Parathyroid adenoma (tissue), 2 donors: ENCODE results near the gene OR5AR1.

Experiments
- H2AFZ ChIP-seq: fragments of 300-600 bp; sonication (generic); one replicate; pipeline ENCODE4 v1.7.0; 2017; ENCODE audit warnings: antibody characterized with exemption, mild to moderate bottlenecking
- H3K27ac ChIP-seq: fragments of 300-600 bp; sonication (generic); one replicate; pipeline ENCODE4 v1.7.0; 2017
- H3K27me3 ChIP-seq: fragments of 300-600 bp; sonication (generic); one replicate; pipeline ENCODE4 v1.7.0; 2017; ENCODE audit warnings: low read length; ENCODE audit not compliant: control insufficient read depth, insufficient read depth
- H3K36me3 ChIP-seq: fragments of 300-600 bp; sonication (generic); one replicate; pipeline ENCODE4 v1.7.0; 2017; ENCODE audit warnings: low read length; ENCODE audit not compliant: control insufficient read depth, insufficient read depth
- H3K4me1 ChIP-seq: fragments of 300-600 bp; sonication (generic); one replicate; pipeline ENCODE4 v1.7.0; 2017; ENCODE audit warnings: control low read depth
- H3K4me2 ChIP-seq: fragments of 300-600 bp; sonication (generic); one replicate; pipeline ENCODE4 v1.7.0; 2017; ENCODE audit warnings: low read length
- H3K4me3 ChIP-seq: fragments of 300-600 bp; sonication (generic); one replicate; pipeline ENCODE4 v1.7.0; 2017; ENCODE audit warnings: low read depth, low read length
- H3K79me2 ChIP-seq: fragments of 300-600 bp; sonication (generic); one replicate; pipeline ENCODE4 v1.7.0; 2017; ENCODE audit warnings: control low read depth
- H3K9ac ChIP-seq: fragments of 300-600 bp; sonication (generic); one replicate; pipeline ENCODE4 v1.7.0; 2017; ENCODE audit warnings: mild to moderate bottlenecking
- H3K9me3 ChIP-seq: fragments of 300-600 bp; sonication (generic); one replicate; pipeline ENCODE4 v1.7.0; 2017; ENCODE audit warnings: low read length; ENCODE audit not compliant: control insufficient read depth
- CTCF ChIP-seq: fragments of 300-600 bp; sonication (generic); IDR thresholded peaks from one replicate; pipeline ENCODE4 v1.7.0; 2017; ENCODE audit warnings: antibody characterized with exemption, mild to moderate bottlenecking
- donor health status: primary hyperparathyroidism.

The OR5AR1 gene

GRCh38 chr11:56693428-56693827 is 29.9 kb downstream of the OR5AR1 start:
- Histone ChIP-seq H3K27me3 (no peaks in the 10 kb centered on the region), H3K9ac (no peak overlapping the region), H3K4me1 (no peaks in the 10 kb centered on the region), H2AFZ (no peak overlapping the region), H3K9me3 (no peaks in the 10 kb centered on the region), H3K4me3 (no peak overlapping the region), H3K4me2 (no peak overlapping the region), H3K27ac (no peak overlapping the region), H3K36me3 (no peaks in the 10 kb centered on the region), H3K79me2 (no peaks in the 10 kb centered on the region)
- TF ChIP-seq CTCF = no peak

GRCh38 chr11:56698795-56699194 is 35.3 kb downstream of the OR5AR1 start, which contains the start of gene OR9G1:
Gene OR9G1 (plus strand): TSS chr11:56699095. CDS start chr11:56700388, 1,293 bp downstream.
- no peak for TF ChIP-seq CTCF
- H3K4me1 ChIP-seq = no peaks in the 10 kb centered on the region
- H2AFZ ChIP-seq = no peak within 1 kb of the TSS
- no peaks in the 10 kb centered on the region for H3K79me2 ChIP-seq
- no peaks in the 10 kb centered on the region for H3K27me3 ChIP-seq
- H3K36me3 ChIP-seq = no peaks in the 10 kb centered on the region
- no peak within 1 kb of the TSS for H3K27ac ChIP-seq
- no peak within 1 kb of the TSS for H3K4me2 ChIP-seq
- no peak within 1 kb of the TSS for H3K4me3 ChIP-seq
- H3K9me3 ChIP-seq = no peaks in the 10 kb centered on the region
- no peak within 1 kb of the TSS for H3K9ac ChIP-seq

DNA sequence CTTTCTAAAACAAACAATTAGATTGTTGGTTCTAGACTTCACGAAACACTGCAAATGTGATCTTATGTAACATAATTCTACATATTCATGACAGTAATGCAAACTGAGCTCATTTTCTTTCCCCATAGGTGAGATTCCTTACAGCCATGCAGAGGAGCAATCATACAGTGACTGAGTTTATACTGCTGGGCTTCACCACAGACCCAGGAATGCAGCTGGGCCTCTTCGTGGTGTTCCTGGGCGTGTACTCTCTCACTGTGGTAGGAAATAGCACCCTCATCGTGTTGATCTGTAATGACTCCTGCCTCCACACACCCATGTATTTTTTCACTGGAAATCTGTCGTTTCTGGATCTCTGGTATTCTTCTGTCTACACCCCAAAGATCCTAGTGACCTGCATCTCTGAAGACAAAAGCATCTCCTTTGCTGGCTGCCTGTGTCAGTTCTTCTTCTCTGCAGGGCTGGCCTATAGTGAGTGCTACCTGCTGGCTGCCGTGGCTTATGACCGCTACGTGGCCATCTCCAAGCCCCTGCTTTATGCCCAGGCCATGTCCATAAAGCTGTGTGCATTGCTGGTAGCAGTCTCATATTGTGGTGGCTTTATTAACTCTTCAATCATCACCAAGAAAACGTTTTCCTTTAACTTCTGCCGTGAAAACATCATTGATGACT is 36.9 kb downstream of the OR5AR1 start:
- H3K4me2 ChIP-seq = no peak overlapping the region
- no peak overlapping the region for H2AFZ ChIP-seq
- H3K4me1 ChIP-seq = no peaks in the 10 kb centered on the region
- no peak for TF ChIP-seq CTCF
- no peak overlapping the region for H3K4me3 ChIP-seq
- H3K9me3 ChIP-seq = no peaks in the 10 kb centered on the region
- H3K36me3 ChIP-seq = no peaks in the 10 kb centered on the region
- H3K79me2 ChIP-seq = no peaks in the 10 kb centered on the region
- H3K27me3 ChIP-seq = no peaks in the 10 kb centered on the region
- H3K9ac ChIP-seq = no peak overlapping the region
- no peak overlapping the region for H3K27ac ChIP-seq

DNA sequence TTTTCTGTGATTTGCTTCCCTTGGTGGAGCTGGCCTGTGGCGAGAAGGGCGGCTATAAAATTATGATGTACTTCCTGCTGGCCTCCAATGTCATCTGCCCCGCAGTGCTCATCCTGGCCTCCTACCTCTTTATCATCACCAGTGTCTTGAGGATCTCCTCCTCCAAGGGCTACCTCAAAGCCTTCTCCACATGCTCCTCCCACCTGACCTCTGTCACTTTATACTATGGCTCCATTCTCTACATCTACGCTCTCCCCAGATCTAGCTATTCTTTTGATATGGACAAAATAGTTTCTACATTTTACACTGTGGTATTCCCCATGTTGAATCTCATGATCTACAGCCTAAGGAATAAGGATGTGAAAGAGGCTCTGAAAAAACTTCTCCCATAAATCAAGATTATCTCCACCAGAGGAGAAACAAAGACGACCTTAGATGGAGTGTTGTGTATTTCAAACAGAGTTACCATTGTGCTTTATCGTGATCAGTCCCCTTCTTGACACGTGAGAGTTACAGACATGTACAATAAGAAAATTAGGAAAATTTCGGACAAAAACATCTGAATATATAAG is 37.5 kb downstream of the OR5AR1 start:
- no peaks in the 10 kb centered on the region for H3K79me2 ChIP-seq
- H3K4me1 ChIP-seq = no peaks in the 10 kb centered on the region
- no peak overlapping the region for H3K27ac ChIP-seq
- no peaks in the 10 kb centered on the region for H3K27me3 ChIP-seq
- TF ChIP-seq CTCF = no peak
- no peak overlapping the region for H3K4me2 ChIP-seq
- no peaks in the 10 kb centered on the region for H3K9me3 ChIP-seq
- no peak overlapping the region for H2AFZ ChIP-seq
- no peak overlapping the region for H3K9ac ChIP-seq
- no peaks in the 10 kb centered on the region for H3K36me3 ChIP-seq
- H3K4me3 ChIP-seq = no peak overlapping the region
